Astrocyte (in vitro differentiated cells and primary cell): ENCODE results near the gene PPP2R2C.

Source experiments
- EZH2 ChIP-seq: IDR thresholded peaks from 2 replicates; pipeline ENCODE4 v1.6.1; 2012; ENCODE audit warnings: mild to moderate bottlenecking, low read length, inconsistent platforms; ENCODE audit not compliant: insufficient read depth
- TF ChIP-seq, protein P1 (sequence below): IDR thresholded peaks from 2 replicates; pipeline ENCODE4 v1.5.1; 2011; ENCODE audit warnings: low read depth, mild to moderate bottlenecking, inconsistent platforms, low read length, moderate library complexity; ENCODE audit not compliant: insufficient read depth

- no peak for TF ChIP-seq EZH2
- TF ChIP-seq, protein P1, sequence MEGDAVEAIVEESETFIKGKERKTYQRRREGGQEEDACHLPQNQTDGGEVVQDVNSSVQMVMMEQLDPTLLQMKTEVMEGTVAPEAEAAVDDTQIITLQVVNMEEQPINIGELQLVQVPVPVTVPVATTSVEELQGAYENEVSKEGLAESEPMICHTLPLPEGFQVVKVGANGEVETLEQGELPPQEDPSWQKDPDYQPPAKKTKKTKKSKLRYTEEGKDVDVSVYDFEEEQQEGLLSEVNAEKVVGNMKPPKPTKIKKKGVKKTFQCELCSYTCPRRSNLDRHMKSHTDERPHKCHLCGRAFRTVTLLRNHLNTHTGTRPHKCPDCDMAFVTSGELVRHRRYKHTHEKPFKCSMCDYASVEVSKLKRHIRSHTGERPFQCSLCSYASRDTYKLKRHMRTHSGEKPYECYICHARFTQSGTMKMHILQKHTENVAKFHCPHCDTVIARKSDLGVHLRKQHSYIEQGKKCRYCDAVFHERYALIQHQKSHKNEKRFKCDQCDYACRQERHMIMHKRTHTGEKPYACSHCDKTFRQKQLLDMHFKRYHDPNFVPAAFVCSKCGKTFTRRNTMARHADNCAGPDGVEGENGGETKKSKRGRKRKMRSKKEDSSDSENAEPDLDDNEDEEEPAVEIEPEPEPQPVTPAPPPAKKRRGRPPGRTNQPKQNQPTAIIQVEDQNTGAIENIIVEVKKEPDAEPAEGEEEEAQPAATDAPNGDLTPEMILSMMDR: no peak
Measured at GRCh38 chr4:6360385-6360784, 112.0 kb downstream of the PPP2R2C start.
